B cell (primary cell): Measurements from ENCODE around the gene DSC1. TPM values are rescaled to one million over a fixed set of nuclear protein-coding genes. Genes with fewer than 3 reads are reported as not detected.
"Not testable (repeated sequence)": the region's sequence is repeated elsewhere in the genome, so short reads cannot be mapped to it uniquely, and the experiment has no call there.

Source experiments
- ATAC-seq: fragments of 200-7000 bp; cut with Tn5 transposase; one replicate; pipeline ENCODE4 v1.10.0; 2021; ENCODE audit warnings: low read depth, mild to moderate bottlenecking, moderate number of reproducible peaks, moderate library complexity
- CTCF ChIA-PET: fragments of 350-600 bp; sonication (Branson Sonifier 250); formaldehyde crosslinking; loops from one replicate; lab custom pipeline; 2021; ENCODE audit warnings: antibody characterized with exemption, inconsistent platforms; lab: Charles Lee
- POLR2A ChIA-PET: fragments of 350-600 bp; sonication (Branson Sonifier 250); formaldehyde crosslinking; loops from one replicate; lab custom pipeline; 2021; ENCODE audit warnings: antibody characterized with exemption; lab: Charles Lee
- DNase-seq: peaks from one replicate; pipeline ENCODE4 v3.0.0; 2013
- H2AFZ ChIP-seq: 2 replicates; pipeline ENCODE4 v1.6.1; 2012; ENCODE audit warnings: mild to moderate bottlenecking, low read depth, low read length; ENCODE audit not compliant: insufficient read depth, poor library complexity, severe bottlenecking
- H3K27ac ChIP-seq, 2 donors: 1 replicate in 1 of 2; 2 replicates in 1 of 2; pipeline ENCODE4 v1.5.1; 2012 to 2013; ENCODE audit warnings: low read length in 2 of 2, mild to moderate bottlenecking in 2 of 2, moderate library complexity in 1 of 2
- H3K27me3 ChIP-seq, 4 experiments: fragments of 200-600 bp in 1 of 4; sonication (generic) in 1 of 4; replicated peaks in 1 of 4; 1 replicate in 2 of 4; 2 replicates in 2 of 4; pipeline versions ENCODE4 v1.6.1 to v1.7.0; 2013 to 2016; ENCODE audit warnings: low read length in 3 of 4, mild to moderate bottlenecking in 2 of 4, mixed read lengths in 1 of 4, moderate library complexity in 1 of 4; ENCODE audit not compliant: insufficient read depth in 4 of 4, control insufficient read depth in 3 of 4; ENCODE audit errors: control extremely low read depth in 1 of 4
- H3K36me3 ChIP-seq, 2 experiments: replicated peaks in 1 of 2; 1 replicate in 1 of 2; 2 replicates in 1 of 2; pipeline versions ENCODE4 v1.6.1 to v1.7.1; 2013; ENCODE audit warnings: low read length in 1 of 2; ENCODE audit not compliant: insufficient read depth in 2 of 2, control insufficient read depth in 1 of 2; ENCODE audit errors: control extremely low read depth in 1 of 2, extremely low read depth in 1 of 2
- H3K4me1 ChIP-seq, 2 donors: fragments of 200-600 bp in 1 of 2; sonication (generic) in 1 of 2; 1 replicate in 1 of 2; 2 replicates in 1 of 2; pipeline versions ENCODE4 v1.5.1 to v1.6.1; 2013 to 2017; ENCODE audit warnings: low read length in 2 of 2; ENCODE audit not compliant: control insufficient read depth in 2 of 2, insufficient read depth in 2 of 2
- H3K4me2 ChIP-seq: replicated peaks from 2 replicates; pipeline ENCODE3; 2012; ENCODE audit warnings: mild to moderate bottlenecking, low read depth, low read length; ENCODE audit not compliant: poor library complexity, severe bottlenecking
- H3K4me3 ChIP-seq, 5 experiments: fragments of 200-600 bp in 1 of 5; sonication (generic) in 1 of 5; 1 replicate in 3 of 5; 2 replicates in 2 of 5; pipeline versions ENCODE4 v1.5.1 to v1.7.0; 2011 to 2016; ENCODE audit warnings: low read length in 4 of 5, mild to moderate bottlenecking in 4 of 5, low read depth in 2 of 5, control low read depth in 1 of 5, moderate library complexity in 1 of 5; ENCODE audit not compliant: insufficient read depth in 1 of 5; ENCODE audit errors: control extremely low read depth in 1 of 5, extremely low read depth in 1 of 5
- H3K79me2 ChIP-seq: fragments of 200-600 bp; sonication (generic); one replicate; pipeline ENCODE4 v1.6.0; 2016; ENCODE audit warnings: low read length; ENCODE audit not compliant: control insufficient read depth, insufficient read depth
- H3K9ac ChIP-seq: fragments of 200-600 bp; sonication (generic); 2 replicates; pipeline ENCODE4 v1.6.1; 2017; ENCODE audit warnings: mild to moderate bottlenecking, low read length, moderate library complexity
- H3K9me3 ChIP-seq, 3 donors: one replicate each; pipeline versions ENCODE4 v1.6.1 to v1.7.1; 2013; ENCODE audit warnings: low read length in 2 of 3; ENCODE audit not compliant: control insufficient read depth in 2 of 3, insufficient read depth in 1 of 3; ENCODE audit errors: control extremely low read depth in 1 of 3
- H4K20me1 ChIP-seq: 2 replicates; pipeline ENCODE4 v1.6.0; 2012; ENCODE audit warnings: mild to moderate bottlenecking, low read length; ENCODE audit not compliant: insufficient read depth, control insufficient read depth, poor library complexity, severe bottlenecking
- H3K27ac Mint-ChIP-seq: one replicate; pipeline ENCODE4 v1.8.0; 2021; ENCODE audit warnings: mixed read lengths
- H3K27me3 Mint-ChIP-seq: one replicate; pipeline ENCODE4 v1.8.0; 2021; ENCODE audit warnings: mixed read lengths
- H3K4me1 Mint-ChIP-seq: one replicate; pipeline ENCODE4 v1.8.0; 2021; ENCODE audit warnings: mixed read lengths
- H3K4me3 Mint-ChIP-seq: one replicate; pipeline ENCODE4 v1.8.0; 2021; ENCODE audit warnings: mixed read lengths
- H3K9me3 Mint-ChIP-seq: one replicate; pipeline ENCODE4 v1.8.0; 2022; ENCODE audit warnings: mixed read lengths; ENCODE audit not compliant: insufficient read depth
- CTCF ChIP-seq: fragments of 200-600 bp; IDR thresholded peaks from one replicate; pipeline ENCODE4 v1.8.0; 2022; ENCODE audit warnings: antibody characterized with exemption, mild to moderate bottlenecking
- EZH2 ChIP-seq: IDR thresholded peaks from 2 replicates; pipeline ENCODE4 v1.6.1; 2012; ENCODE audit warnings: borderline replicate concordance, low read depth, mild to moderate bottlenecking, moderate library complexity, low read length; ENCODE audit not compliant: insufficient read depth, poor library complexity, severe bottlenecking
- WGBS: methylation state at CpG from one replicate; pipeline ENCODE4 v1.1.5; 2013; ENCODE audit warnings: missing lambda C conversion rate; ENCODE audit not compliant: insufficient coverage; 5-methylcytosine and 5-hydroxymethylcytosine counted together
- intact Hi-C: fragments of 100-400 bp; cut with micrococcal nuclease; formaldehyde crosslinking; loops from one replicate; pipeline ENCODE4 v1.10.0; 2022
- polyA plus RNA-seq: library from polyadenylated mRNA; depleted of rRNA; stranded (reverse); fragments of >200 nt; gene quantifications from 2 replicates; pipeline ENCODE4 v1.2.3, GENCODE V29; 2012
- total RNA-seq, 2 donors: library from RNA; stranded (reverse); fragments of 120-200 nt in 1 of 2; gene quantifications; 1 replicate in 1 of 2; 2 replicates in 1 of 2; pipeline versions ENCODE4 v1.2.3 to v1.2.4, GENCODE V29; 2013 to 2022

DSC1 gene
- total and polyA plus RNA-seq, 2 donors (not counting 1 experiment from before 2014, with no cell fraction given): not detected

- no CpG with 5 or more reads among the region's 2 CpGs for WGBS
- intact Hi-C loops: no loop called here
These were observed 20.6 kb upstream of the DSC1 start for GRCh38 chr18:31183302-31183701.

GRCh38 chr18:31177369-31177768 is 14.7 kb upstream of the DSC1 start:
- H3K4me1 Mint-ChIP-seq, H3K27me3 ChIP-seq, ATAC-seq, H3K4me3 ChIP-seq, DNase-seq, CTCF ChIA-PET, H3K9me3 Mint-ChIP-seq, H3K9ac ChIP-seq, H3K4me3 Mint-ChIP-seq, H3K27ac ChIP-seq, H3K4me1 ChIP-seq, H4K20me1 ChIP-seq, H3K27ac Mint-ChIP-seq, H3K79me2 ChIP-seq, intact Hi-C loops, POLR2A ChIA-PET, H3K9me3 ChIP-seq, H3K4me2 ChIP-seq, H2AFZ ChIP-seq, H3K36me3 ChIP-seq, H3K27me3 Mint-ChIP-seq: not testable (repeated sequence)
- WGBS: 100% methylated on average over 2 of the region's 6 CpGs

More at GRCh38 chr18:31183302-31183701, 20.6 kb upstream of the DSC1 start:
- no peak for TF ChIP-seq CTCF
- TF ChIP-seq EZH2: no peak
- no peak overlapping the region for H2AFZ ChIP-seq
- Mint-ChIP-seq H3K27me3 (no peaks in the 10 kb centered on the region), H3K9me3 (peaks cover 2% of the 10 kb centered on the region), H3K4me1 (no peaks in the 10 kb centered on the region), H3K4me3 (no peak overlapping the region), H3K27ac (no peak overlapping the region)
- ATAC-seq (no peak), DNase-seq (no peak)
- no peaks in the 10 kb centered on the region for H4K20me1 ChIP-seq
- no peak overlapping the region for H3K27ac ChIP-seq
- H3K27me3 ChIP-seq: no peaks in the 10 kb centered on the region
- no peak overlapping the region for H3K9ac ChIP-seq
- POLR2A ChIA-PET: no interaction called here
- no peak overlapping the region for H3K4me2 ChIP-seq
- H3K79me2 ChIP-seq: no peaks in the 10 kb centered on the region
- CTCF ChIA-PET: no interaction called here
- H3K9me3 ChIP-seq: no peaks in the 10 kb centered on the region
- H3K36me3 ChIP-seq: no peaks in the 10 kb centered on the region
- H3K4me1 ChIP-seq: no peaks in the 10 kb centered on the region
- no peak overlapping the region for H3K4me3 ChIP-seq
